Loucy (cell line): ENCODE data around the gene ROR1.

ENCODE experiments used
- H2AFZ ChIP-seq: fragments of 200-600 bp; sonication (generic); 2 replicates; pipeline ENCODE4 v1.6.0; 2016; ENCODE audit warnings: antibody characterized with exemption, mild to moderate bottlenecking, low read length, moderate library complexity
- H3F3A ChIP-seq: fragments of 200-600 bp; 2 replicates; pipeline ENCODE4 v1.6.0; 2016; ENCODE audit warnings: antibody characterized with exemption, low read depth, mild to moderate bottlenecking
- H3K27me3 ChIP-seq: fragments of 200-600 bp; sonication (generic); 2 replicates; pipeline ENCODE4 v1.6.1; 2014; ENCODE audit warnings: low read length, mild to moderate bottlenecking; ENCODE audit not compliant: insufficient read depth, poor library complexity, severe bottlenecking
- H3K36me3 ChIP-seq: fragments of 200-600 bp; sonication (generic); 2 replicates; pipeline ENCODE4 v1.6.1; 2016; ENCODE audit warnings: low read length; ENCODE audit not compliant: insufficient read depth
- H3K4me1 ChIP-seq: fragments of 200-600 bp; sonication (generic); 2 replicates; pipeline ENCODE4 v1.5.1; 2014; ENCODE audit warnings: low read length, mild to moderate bottlenecking; ENCODE audit not compliant: insufficient read depth, poor library complexity, severe bottlenecking
- H3K4me2 ChIP-seq: fragments of 200-600 bp; sonication (generic); 2 replicates; pipeline ENCODE4 v1.6.0; 2014; ENCODE audit warnings: antibody characterized with exemption, low read length, low read depth, mild to moderate bottlenecking; ENCODE audit not compliant: poor library complexity, severe bottlenecking
- H3K4me3 ChIP-seq: fragments of 200-600 bp; sonication (generic); 2 replicates; pipeline ENCODE4 v1.5.1; 2014; ENCODE audit warnings: low read length, mild to moderate bottlenecking, mixed read lengths; ENCODE audit not compliant: poor library complexity, severe bottlenecking
- H3K79me2 ChIP-seq: fragments of 200-600 bp; sonication (generic); 2 replicates; pipeline ENCODE4 v1.6.1; 2014; ENCODE audit warnings: low read length; ENCODE audit not compliant: insufficient read depth
- H3K9ac ChIP-seq: fragments of 200-600 bp; sonication (generic); 2 replicates; pipeline ENCODE4 v1.6.0; 2014; ENCODE audit warnings: mild to moderate bottlenecking, low read depth, low read length, moderate library complexity; ENCODE audit not compliant: poor library complexity, severe bottlenecking
- H3K9me2 ChIP-seq: fragments of 200-600 bp; sonication (generic); replicated peaks from 2 replicates; pipeline ENCODE4 v1.6.1; 2016; ENCODE audit warnings: low read depth, low read length, mixed read lengths
- H3K9me3 ChIP-seq: fragments of 200-600 bp; sonication (generic); 2 replicates; pipeline ENCODE4 v1.6.1; 2014; ENCODE audit warnings: mild to moderate bottlenecking, antibody characterized with exemption, low read length, low read depth; ENCODE audit not compliant: insufficient read depth
- H4K20me1 ChIP-seq: fragments of 200-600 bp; sonication (generic); 2 replicates; pipeline ENCODE4 v1.6.0; 2014; ENCODE audit warnings: antibody characterized with exemption, low read length, mild to moderate bottlenecking; ENCODE audit not compliant: insufficient read depth, poor library complexity, severe bottlenecking
- CTCF ChIP-seq: fragments of 200-600 bp; sonication (generic); conservative IDR thresholded peaks from 2 replicates; pipeline ENCODE4 v1.5.1; 2014; ENCODE audit warnings: mild to moderate bottlenecking, antibody characterized with exemption, low read length
- EZH2phosphoT487 ChIP-seq: fragments of 200-600 bp; IDR thresholded peaks from 2 replicates; pipeline ENCODE4 v1.6.1; 2018; ENCODE audit warnings: antibody characterized with exemption, mild to moderate bottlenecking, moderate library complexity, borderline replicate concordance

ROR1 gene

DNA sequence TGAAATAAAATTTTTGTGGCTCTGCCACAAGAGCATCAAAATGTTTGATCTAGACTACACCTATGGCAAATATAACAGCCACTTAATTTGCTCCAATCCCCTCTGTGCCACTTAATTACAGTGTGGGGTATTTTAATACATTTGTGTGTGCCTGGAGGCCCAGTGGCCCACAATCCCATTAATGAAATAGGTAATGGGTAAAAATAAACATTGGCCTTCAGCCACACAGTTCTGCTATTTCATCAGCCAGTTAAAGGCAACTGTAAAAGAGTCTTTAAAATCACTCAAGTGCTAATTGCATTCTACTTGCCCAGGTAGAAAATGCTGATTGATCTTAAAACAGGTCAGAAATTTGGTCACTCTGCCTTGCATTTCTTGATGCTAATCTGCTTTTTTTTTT is 278.0 kb downstream of the ROR1 start:
- no peaks in the 10 kb centered on the region for H3K9me2 ChIP-seq
- no peaks in the 10 kb centered on the region for H3K36me3 ChIP-seq
- H3K79me2 ChIP-seq = no peaks in the 10 kb centered on the region
- no peak overlapping the region for H2AFZ ChIP-seq
- no peak overlapping the region for H3K4me2 ChIP-seq
- TF ChIP-seq CTCF = no peak
- no peak for TF ChIP-seq EZH2phosphoT487
- H3K9me3 ChIP-seq = no peaks in the 10 kb centered on the region
- H3F3A ChIP-seq = no peaks in the 10 kb centered on the region
- no peak overlapping the region for H3K9ac ChIP-seq
- no peak overlapping the region for H3K4me3 ChIP-seq
- H4K20me1 ChIP-seq = no peaks in the 10 kb centered on the region
- H3K4me1 ChIP-seq = no peaks in the 10 kb centered on the region
- H3K27me3 ChIP-seq = no peaks in the 10 kb centered on the region

DNA sequence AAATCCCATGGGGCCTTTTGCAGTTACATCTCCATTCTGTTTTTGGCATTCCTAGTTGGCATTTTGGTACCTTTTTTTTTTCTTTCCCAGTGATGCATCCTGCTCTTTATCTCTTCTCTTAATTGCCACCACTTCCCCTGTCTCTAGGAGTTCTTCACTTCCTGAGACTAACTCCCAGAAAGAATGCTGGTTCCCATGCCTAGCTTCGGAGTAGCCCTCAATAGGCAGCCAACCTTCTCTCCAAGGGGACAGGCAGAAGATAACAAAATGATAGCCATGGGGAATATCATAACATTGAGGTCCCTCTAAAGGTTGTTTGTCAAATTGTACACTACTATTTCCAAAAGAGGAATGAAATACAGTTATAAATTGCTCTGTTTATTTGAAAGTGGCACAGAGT is 279.0 kb downstream of the ROR1 start:
- H3K4me2 ChIP-seq = no peak overlapping the region
- no peak overlapping the region for H3K9ac ChIP-seq
- H3K79me2 ChIP-seq = no peaks in the 10 kb centered on the region
- H3K4me3 ChIP-seq = no peak overlapping the region
- H3K9me2 ChIP-seq = no peaks in the 10 kb centered on the region
- H3K4me1 ChIP-seq = no peaks in the 10 kb centered on the region
- no peaks in the 10 kb centered on the region for H3F3A ChIP-seq
- no peak overlapping the region for H2AFZ ChIP-seq
- no peaks in the 10 kb centered on the region for H3K9me3 ChIP-seq
- H3K27me3 ChIP-seq = no peaks in the 10 kb centered on the region
- H3K36me3 ChIP-seq = no peaks in the 10 kb centered on the region
- H4K20me1 ChIP-seq = no peaks in the 10 kb centered on the region
- TF ChIP-seq CTCF (no peak), EZH2phosphoT487 (no peak)

DNA sequence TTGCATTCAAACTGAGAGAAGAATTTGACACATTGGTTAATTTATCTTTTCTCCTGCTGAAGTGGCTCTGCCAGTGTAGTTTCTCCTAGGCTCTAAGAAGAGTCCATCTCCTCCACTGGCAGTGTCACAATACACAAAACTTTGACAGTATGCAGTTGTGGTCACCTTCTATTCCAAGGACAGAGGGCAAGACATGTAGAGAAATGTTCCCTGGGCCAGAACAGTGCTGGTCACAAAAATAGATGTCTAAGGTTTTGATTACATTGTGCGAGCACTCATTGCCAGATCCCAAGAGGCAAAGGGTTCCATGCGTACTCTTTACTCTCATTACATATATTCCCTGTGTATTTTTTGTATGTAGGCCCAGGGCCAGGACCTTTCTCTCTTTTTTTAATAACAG is 281.5 kb downstream of the ROR1 start:
- Histone ChIP-seq H3K79me2 (no peaks in the 10 kb centered on the region), H3K4me1 (no peaks in the 10 kb centered on the region), H3K9ac (no peak overlapping the region), H2AFZ (no peak overlapping the region), H3K9me3 (peaks cover 3% of the 10 kb centered on the region; the same call in 1 of the 2 replicates), H3K36me3 (no peaks in the 10 kb centered on the region), H4K20me1 (no peaks in the 10 kb centered on the region), H3F3A (no peaks in the 10 kb centered on the region), H3K27me3 (no peaks in the 10 kb centered on the region), H3K4me3 (no peak overlapping the region), H3K9me2 (no peaks in the 10 kb centered on the region), H3K4me2 (no peak overlapping the region)
- TF ChIP-seq EZH2phosphoT487 (no peak), CTCF (no peak)
